CD4-positive, alpha-beta T cell treated with Interleukin-10 for 1 hour (primary cell): ENCODE results near the gene MAPKAP1.
"Not testable (repeated sequence)": the region's sequence is repeated elsewhere in the genome, so short reads cannot be mapped to it uniquely, and the experiment has no call there.

Experiments
- DNase-seq: peaks from one replicate; pipeline ENCODE4 v3.0.0-alpha.2; 2020

The MAPKAP1 gene

DNA sequence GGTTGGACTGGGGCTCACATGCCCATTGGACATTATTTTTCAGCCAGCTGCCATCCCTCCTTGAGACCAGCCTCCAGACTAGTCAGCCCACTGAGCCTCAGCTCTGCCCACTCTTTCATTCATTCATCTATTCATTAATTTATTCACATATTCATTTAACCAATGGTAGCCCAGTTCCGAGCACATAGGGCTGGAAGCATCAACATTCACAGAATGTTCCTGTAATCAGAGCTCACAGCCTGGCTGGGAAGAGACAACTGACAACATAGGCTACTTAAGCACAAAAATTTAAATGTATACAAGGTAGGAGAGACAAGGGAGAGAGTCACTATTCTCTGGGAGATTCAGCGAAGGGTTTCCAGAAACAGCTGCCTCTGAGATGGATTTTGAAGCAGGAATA lies 23.2 kb upstream of the MAPKAP1 start:
- no peak for DNase-seq

DNA sequence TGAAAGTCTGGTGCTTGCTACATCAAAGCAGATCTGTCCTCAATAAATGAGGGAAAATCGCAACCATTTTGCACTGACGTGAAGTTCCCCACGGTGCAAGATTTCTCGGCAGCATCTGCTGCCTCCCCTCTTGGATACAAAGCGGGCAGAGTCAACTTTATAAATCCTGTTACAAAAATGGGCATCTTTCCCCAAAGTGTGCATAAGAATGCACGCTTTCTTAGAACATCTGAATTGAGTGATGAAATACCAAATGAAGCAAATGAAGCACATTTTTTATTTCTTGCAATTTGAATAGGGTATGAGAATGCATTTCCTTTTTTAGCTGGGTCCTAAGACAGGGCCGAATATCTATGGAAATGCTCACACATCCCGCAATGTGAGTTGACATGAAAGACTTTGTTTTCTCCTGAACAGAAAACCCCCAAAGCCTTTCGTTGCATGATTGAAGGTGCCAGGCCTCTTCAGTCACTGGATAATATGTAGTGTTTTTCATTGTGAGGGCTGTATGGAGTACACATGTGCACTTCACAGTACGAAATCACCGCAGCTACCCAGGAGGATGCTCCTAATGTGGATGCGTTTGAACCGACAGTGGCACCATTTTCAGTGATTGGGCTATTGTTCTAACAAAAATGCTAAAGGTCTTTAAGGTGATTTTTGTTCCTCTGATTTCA lies 19.6 kb upstream of the MAPKAP1 start:
- no peak for DNase-seq

DNA sequence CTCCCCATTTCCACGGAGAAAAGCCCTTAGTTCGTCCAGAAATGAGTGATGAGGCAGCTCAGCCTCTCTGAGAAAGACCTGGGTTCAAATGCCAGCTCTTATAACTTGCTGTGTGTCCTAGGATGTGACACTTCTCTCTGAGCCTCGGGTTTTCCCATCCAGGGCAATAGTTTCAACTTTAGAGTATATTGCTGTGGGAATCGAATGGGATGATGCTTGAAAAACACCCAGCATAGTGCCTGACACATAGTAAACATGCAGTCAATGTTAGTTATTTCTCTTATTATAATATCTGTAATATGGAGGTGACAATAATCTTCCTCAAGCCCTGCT lies 430 bp upstream of the MAPKAP1 start:
- no peak for DNase-seq

DNA sequence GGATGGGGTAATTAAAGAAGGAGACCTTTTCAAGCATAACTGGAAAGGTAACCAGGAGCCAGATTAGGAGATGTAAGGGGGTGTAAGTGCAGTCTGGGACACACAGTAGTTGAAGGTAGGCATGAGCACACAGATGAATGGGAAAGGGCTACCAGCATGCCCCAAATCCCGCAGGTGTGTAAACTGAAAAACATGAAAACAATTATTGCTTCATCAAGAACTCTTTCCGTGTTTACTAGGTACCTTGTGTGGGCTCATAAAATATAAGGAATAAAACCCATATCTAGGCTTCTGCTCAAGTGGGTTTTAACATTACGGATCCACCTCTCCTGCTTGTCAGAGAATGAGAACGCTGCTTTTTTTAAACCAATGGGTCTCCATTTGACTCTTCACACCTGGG lies 1.1 kb downstream of the MAPKAP1 start:
- DNase-seq: no peak

DNA sequence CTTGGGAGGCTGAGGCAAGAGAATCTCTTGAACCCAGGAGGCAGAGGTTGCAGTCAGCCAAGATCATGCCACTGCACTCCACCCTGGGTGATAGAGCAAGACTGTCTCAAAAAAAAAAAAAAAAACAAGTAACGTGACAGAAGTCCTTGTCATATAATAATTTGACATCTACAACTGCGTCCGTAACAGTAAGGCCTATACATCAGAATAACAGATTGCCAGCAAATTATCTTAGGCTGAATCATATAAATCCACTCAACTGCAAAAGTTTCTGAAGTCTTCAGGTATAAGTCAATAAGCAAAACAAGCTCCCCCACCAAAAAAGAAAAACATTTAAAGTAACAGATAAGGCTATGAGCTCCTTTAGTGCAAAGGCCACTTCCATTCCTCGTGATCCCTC lies 3.3 kb downstream of the MAPKAP1 start:
- DNase-seq: no peak

- no peak for DNase-seq
These were observed 5.7 kb downstream of the MAPKAP1 start for GRCh38 chr9:125701351-125701750.

GRCh38 chr9:125700791-125701190 lies 6.2 kb downstream of the MAPKAP1 start:
- DNase-seq: no peak

DNA sequence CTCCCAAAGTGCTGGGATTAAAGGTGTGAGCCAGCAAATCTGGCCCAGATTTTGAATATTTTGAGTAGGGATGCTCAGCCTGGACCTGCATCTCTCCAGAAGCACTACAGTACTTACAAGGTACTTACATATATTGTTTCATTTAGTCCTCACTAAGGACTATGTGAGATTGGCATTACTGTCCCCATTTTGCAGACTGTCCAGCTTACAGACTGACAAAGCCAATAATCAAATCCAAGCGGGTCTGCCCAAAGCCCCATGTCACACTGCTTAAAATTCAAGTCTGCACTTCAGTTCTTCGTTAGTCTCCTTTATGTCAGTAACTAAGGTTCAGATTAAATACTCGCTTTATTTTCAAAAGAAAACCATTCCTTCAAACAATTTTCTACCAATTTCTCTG lies 7.1 kb downstream of the MAPKAP1 start:
- no peak for DNase-seq

DNA sequence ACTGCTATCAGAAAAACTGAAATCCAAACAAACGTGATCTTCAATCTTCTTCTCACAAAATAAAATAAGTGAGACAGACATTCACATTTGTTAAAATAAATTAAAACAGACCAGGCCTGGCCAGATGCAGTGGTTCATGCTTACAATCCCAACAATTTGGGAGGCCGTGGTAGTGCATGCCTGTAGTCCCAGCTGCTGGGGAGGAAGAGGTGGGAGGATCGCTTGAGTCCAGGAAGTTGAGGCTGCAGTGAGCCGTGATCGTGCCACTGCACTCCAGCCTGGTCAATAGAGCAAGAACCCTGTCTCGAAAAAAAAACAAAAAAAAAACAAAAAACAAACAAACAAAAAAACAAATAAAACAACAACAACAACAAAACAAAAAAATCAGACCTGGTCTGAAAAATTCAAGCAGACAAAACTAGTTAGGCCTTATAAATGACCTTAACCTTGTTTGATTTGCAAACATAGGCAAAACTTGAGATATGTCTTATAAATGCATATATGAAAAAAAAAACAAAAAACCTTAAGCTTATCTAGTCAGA lies 10.8 kb downstream of the MAPKAP1 start:
- DNase-seq: no peak

- not testable (repeated sequence) for DNase-seq
These were observed 11.5 kb downstream of the MAPKAP1 start for GRCh38 chr9:125695548-125695947.

DNA sequence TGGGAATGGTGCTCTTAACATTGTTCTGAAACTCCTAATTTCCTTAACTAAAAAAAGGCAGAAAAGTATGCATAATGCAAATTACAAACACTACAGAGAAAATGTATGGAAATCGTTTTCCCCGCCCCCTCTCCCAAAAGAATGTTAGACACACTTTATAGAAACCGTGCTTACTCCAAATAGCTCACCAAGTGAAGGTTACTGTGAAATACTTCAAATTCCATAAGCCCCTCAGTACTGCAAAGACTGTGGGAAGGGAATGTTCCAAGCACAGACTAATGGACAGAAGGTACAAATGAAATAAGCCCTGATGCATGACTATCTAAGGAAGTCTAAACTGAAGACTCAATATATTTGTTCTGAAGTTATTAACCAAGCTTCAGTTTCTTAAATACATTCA lies 12.5 kb downstream of the MAPKAP1 start:
- DNase-seq: no peak

GRCh38 chr9:125693492-125693891 lies 13.5 kb downstream of the MAPKAP1 start:
- not testable (repeated sequence) for DNase-seq

DNA sequence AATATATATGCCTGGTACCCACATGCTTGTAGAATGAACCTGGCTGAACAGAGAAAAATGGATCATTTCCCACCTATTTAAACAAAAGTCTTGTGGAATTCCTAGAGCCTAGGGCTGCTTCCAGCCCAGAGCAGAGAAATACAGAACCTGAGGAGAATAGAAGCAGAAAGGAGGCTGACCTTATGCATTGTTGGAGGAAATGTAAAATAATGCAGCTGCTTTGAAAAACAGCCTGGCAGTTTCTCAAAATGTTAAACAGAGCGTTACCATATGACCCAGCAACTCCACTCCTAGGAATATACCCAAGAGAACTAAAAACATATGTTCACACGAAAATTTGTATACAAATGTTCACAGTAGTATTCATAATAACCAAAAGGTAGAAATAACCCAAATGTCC lies 15.1 kb downstream of the MAPKAP1 start:
- DNase-seq: no peak

DNA sequence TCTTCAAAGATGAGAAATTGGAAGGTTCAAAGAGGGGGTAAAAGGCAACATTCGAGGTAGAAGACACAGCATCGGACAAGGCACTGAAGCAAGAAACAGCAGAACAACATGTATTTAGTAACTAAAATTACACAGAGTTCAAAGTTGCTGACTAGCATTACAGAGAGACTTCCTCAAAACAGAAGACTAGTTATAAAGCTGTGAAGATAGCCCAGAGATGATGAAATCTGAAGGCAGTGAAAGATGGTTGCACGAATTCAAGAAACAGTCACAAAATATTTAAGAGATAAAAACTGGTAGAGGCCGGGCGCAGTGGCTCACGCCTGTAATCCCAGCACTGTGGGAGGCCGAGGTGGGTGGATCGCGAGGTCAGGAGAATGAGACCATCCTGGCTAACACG lies 16.3 kb downstream of the MAPKAP1 start:
- DNase-seq: no peak

DNA sequence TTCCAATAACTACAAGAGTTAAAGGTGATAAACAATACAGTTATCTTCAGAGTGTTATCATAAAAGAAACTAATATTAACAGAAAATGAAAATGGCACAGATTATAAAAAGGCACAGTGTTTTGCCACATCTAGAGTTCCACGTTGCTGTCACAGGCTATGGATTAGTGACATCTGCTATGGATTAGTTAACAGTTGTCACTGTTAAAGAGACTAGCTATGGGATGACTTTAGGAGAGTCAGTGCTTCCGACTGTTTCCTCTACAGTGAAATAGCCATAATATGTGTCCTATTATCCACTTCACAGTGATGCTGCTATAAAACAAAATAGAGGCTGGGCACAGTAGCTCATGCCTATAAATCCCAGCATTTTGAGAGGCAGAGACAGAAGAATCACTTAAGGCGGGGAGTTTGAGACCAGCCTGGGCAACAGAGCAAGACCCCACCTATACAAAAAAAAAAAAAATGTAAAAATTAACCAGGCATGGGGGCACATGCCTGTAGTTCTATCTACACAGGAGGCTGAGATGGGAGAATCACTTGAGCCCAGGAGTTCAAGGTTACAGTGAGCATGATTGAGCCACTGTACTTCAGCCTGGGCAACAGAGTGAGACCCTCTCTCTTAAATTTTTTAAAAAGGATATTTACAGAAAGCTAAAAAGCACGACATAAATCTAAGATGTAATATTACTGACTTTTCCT lies 19.7 kb downstream of the MAPKAP1 start:
- DNase-seq: no peak

- DNase-seq: no peak
These were observed 21.8 kb downstream of the MAPKAP1 start for GRCh38 chr9:125685167-125685566.

DNA sequence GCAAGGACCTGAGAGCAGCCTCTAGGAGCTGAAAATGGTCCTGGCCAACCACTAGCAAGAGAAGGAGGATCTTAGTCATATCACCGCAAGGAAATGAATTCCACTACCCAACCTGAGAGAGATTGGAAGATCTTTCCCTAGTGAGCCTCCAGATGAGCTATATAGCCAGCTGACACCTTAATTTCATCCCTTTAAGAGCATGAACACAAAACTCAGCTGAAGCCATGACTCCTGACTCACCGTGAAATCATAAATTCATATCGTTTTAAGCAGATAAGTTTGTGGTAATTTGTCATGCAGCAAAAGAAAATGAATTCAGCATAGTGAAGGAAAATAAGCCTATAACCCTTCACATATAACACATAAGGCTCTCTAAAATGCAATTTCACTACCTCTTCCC lies 23.5 kb downstream of the MAPKAP1 start:
- DNase-seq: no peak

DNA sequence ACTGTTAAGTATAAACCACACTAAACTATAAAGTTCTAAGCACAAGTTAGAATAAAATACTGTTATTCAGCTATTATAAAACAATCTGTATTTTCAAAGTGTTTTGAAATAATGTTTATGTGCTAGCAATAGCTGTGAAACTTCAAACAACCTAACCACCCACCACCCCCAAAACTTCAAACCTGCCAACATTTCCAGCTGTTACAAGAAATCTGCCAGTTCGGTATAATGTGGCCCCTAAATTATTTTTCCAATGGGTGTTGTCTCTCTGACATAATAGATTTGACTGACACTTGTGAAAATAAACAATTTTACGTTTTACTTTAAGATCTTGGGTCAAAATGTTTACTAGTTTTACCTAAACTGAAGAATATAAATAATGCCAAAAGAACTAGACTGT lies 24.7 kb downstream of the MAPKAP1 start:
- DNase-seq: no peak

- DNase-seq: no peak
These were observed 25.4 kb downstream of the MAPKAP1 start for GRCh38 chr9:125681657-125682056.

DNA sequence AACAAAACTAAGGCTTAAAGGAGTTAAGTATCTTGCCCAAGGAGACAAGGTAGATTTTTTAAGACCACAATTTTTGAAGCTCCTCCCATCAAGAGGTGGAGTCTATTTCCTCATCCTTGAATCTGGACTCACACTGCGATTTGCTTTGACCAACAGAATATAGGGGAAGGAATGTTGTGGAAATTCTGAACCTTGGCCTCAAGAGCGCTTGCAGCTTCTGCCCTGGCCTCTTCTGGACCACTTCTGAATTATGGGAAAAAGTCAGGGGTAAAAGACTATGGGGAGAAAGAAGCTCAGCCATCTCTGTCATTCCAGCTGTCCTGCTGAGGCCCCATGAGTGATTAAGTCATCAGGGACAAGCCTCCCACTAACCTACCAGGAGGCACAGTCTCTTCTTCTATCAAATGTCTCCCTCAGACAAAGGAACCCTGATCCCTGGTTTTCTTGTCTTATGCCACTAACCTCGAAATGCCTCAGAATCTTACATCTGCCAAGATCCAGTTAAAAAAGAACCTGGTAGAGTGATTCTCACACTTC lies 25.9 kb downstream of the MAPKAP1 start:
- DNase-seq: no peak

GRCh38 chr9:125680445-125680844 lies 26.6 kb downstream of the MAPKAP1 start:
- DNase-seq: no peak

GRCh38 chr9:125679597-125680189 lies 27.3 kb downstream of the MAPKAP1 start:
- DNase-seq: no peak

DNA sequence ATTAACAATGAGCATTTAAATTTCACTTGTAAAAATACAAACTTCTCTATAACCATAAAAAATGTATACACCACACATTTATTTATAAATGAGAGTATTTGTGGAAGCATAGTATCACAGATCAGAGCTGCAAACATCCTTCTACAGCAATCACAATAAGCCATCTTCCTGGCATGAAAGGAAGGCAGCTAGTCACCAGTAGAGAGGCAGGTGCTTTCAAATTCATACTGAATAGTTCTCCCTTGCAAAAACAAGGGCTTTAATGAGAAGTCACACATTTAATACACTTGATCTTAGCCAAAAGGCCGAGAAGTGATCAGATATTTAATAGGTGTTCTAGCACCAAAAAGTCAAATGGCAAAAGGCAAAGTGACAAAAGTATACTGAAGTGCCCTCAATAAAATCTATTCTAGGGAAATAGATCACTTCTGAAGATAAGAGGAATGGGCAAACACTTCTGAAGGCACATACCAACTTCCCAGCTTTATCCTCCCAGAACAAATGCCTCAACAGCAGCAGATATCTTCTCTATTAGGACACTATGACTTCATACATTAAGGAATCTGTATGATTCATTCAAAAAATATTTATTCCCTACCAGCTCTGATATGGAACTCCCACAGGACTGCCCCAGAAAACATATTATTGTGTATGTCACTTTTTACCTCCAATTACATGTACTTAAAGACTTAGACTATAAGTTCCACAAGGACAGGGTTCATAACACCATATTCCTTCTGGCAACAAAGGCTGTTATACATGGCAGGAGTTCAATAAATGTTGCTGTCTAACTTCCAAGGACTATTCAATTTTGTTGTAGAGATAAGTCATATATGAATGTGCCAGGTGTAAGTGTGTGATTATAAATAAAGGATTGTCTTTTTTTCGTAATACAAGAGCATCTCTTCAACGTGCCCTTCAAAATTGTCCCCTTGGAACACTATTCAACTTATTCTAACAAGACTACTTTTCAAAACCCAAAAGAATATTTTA lies 31.7 kb downstream of the MAPKAP1 start:
- DNase-seq: no peak
